Mucosa of descending colon (tissue), 3 donors: ENCODE results near the gene BTBD16. TPM values are rescaled to one million over a fixed set of nuclear protein-coding genes. Genes with fewer than 3 reads are reported as not detected.
A peak's percentile ranks its signal among the peaks of the same experiment; 100 is the strongest.

ENCODE experiments used
- ATAC-seq: fragments of 200-7000 bp; cut with Tn5 transposase; one replicate; pipeline ENCODE4 v1.9.1; 2020; ENCODE audit warnings: mild to moderate bottlenecking, moderate library complexity
- DNase-seq, 3 donors: peaks; one replicate each; pipeline ENCODE4 v3.0.0-alpha.2; 2020
- H3K36me3 ChIP-seq: fragments of 200-600 bp; one replicate; pipeline ENCODE4 v1.8.0; 2021; ENCODE audit warnings: low read depth, mild to moderate bottlenecking
- H3K4me1 ChIP-seq: fragments of 200-600 bp; one replicate; pipeline ENCODE4 v1.8.0; 2021; ENCODE audit warnings: low read depth, mild to moderate bottlenecking
- H3K4me3 ChIP-seq: fragments of 200-600 bp; one replicate; pipeline ENCODE4 v1.8.0; 2021; ENCODE audit warnings: mild to moderate bottlenecking
- H3K9me3 ChIP-seq: fragments of 200-600 bp; one replicate; pipeline ENCODE4 v1.8.0; 2021; ENCODE audit warnings: mild to moderate bottlenecking
- intact Hi-C, 2 donors: fragments of 100-400 bp; cut with DNase I in 1 of 2; cut with micrococcal nuclease in 1 of 2; formaldehyde crosslinking; loops; one replicate each; pipeline versions ENCODE4 v1.11.0 to v1.11.1; 2022; cut with DNase I, micrococcal nuclease
- total RNA-seq, 3 donors: library from RNA; stranded (reverse); fragmentation: NEBNext Ultra II Directional in 2 of 3; extraction: Animal tissue kit (Norgen Biotek cat#: 25700) in 2 of 3; gene quantifications; one replicate each; pipeline versions ENCODE4 v1.2.1 to v1.2.4, GENCODE V29; 2021 to 2023
- TF ChIP-seq, protein P1 (sequence below): fragments of 200-600 bp; IDR thresholded peaks from one replicate; pipeline ENCODE4 v1.8.0; 2022; ENCODE audit warnings: antibody characterized with exemption, mild to moderate bottlenecking
- donor health status: DM: no; HTN: no; CAD: no; lungs with moderate emphysema.
- donor health status: DM: no; HTN: no; CAD: no.
- donor health status: DM: no; HTN: yes; CAD: no.

BTBD16 gene
- total RNA-seq, 3 donors from 2014 or later: 0.16 to 0.60 (median 0.26) TPM

DNA sequence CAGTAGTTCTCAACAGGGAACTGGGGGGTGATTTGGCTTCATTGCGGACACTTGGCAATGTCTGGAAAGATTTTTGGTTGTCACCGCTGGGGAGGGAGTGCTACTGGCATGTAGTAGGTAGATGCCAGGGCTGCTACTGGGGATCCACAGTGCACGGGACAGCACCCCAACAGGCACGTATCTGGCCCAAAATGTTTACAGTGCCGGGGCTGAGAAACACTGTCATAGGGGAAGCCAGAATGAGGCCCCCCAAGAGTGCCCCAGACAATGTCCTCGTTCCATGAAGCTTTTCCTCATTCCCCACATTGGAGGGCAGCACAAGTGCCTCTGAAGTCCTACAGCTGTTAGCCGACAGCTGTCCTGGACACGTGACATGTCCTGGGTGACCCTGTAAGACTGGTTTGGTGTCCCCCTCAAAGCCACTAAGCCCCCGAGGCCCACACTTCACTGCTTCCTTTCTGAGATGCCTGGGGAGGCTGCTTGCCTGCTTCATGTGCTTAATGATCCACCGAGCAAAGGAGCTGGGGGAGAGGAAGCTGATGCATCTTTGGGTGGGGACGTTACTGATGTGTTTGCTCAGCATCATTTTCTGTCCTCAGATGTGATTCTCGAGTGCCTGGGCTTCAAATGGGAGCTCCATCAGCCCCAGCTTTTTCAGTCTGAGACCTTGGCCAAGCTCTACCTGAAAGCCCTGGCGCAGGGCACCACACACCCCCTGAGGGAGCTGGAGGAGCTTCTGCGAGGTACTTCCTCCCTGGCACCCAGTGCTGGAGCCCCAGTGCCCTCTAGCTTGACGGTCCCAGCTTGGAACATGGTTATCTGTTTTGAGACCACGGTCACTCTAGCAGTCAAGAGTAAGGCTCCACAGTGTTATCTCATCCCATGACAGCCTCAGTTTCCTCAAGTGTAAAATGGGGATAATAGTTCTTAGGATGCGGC is 14.7 kb downstream of the BTBD16 start:
- H3K4me3 ChIP-seq: no peak overlapping the region
- ATAC-seq (no peak), DNase-seq (no peak)
- TF ChIP-seq, protein P1, sequence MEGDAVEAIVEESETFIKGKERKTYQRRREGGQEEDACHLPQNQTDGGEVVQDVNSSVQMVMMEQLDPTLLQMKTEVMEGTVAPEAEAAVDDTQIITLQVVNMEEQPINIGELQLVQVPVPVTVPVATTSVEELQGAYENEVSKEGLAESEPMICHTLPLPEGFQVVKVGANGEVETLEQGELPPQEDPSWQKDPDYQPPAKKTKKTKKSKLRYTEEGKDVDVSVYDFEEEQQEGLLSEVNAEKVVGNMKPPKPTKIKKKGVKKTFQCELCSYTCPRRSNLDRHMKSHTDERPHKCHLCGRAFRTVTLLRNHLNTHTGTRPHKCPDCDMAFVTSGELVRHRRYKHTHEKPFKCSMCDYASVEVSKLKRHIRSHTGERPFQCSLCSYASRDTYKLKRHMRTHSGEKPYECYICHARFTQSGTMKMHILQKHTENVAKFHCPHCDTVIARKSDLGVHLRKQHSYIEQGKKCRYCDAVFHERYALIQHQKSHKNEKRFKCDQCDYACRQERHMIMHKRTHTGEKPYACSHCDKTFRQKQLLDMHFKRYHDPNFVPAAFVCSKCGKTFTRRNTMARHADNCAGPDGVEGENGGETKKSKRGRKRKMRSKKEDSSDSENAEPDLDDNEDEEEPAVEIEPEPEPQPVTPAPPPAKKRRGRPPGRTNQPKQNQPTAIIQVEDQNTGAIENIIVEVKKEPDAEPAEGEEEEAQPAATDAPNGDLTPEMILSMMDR: no peak
- intact Hi-C loops: no loop called here
- no peaks in the 10 kb centered on the region for H3K9me3 ChIP-seq
- no peaks in the 10 kb centered on the region for H3K4me1 ChIP-seq
- no peaks in the 10 kb centered on the region for H3K36me3 ChIP-seq

DNA sequence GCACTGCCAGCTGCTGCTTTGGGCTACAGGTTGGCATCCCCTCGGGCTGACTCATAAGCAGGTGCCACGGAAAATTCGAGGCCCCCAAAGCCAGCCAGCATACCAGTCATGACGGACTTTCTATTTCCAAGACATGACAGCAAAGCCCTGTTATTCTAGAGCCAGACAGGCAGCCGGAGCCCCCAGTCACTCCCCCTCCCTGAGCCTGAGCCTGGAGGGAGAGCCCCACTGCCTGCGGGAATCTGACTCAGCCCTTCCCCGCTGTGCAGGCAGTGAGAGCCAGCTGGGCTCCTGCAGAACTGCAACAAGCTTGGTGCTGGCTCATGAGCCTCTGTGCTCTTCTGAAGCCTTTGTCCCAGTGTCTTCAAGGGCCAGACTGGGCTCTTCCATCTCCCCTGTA is 15.8 kb downstream of the BTBD16 start:
- ATAC-seq (peak; percentile 57), DNase-seq (no peak)
- Histone ChIP-seq H3K4me1 (no peaks in the 10 kb centered on the region), H3K4me3 (no peak overlapping the region), H3K36me3 (no peaks in the 10 kb centered on the region), H3K9me3 (no peaks in the 10 kb centered on the region)
- TF ChIP-seq, protein P1: no peak
- intact Hi-C loops: no loop called here

DNA sequence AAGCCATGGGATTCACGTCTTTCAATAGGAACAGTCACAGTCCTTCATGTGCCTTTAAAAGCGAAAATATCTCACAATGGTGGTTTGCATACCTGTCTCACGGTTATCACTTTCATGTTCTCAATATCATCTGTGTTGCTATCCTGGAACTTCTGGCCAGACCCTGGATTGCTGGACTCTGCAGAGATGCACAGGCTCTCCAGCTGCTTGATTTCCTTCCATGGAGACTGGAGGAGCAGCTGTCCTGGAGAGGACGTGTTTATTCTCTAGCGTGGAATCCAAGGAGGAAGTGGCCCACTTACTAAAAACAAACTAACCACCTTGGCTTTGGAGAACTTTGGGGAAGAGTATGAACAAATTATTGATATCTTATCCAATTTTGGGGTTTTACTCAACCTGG is 16.5 kb downstream of the BTBD16 start:
- H3K36me3 ChIP-seq: no peaks in the 10 kb centered on the region
- TF ChIP-seq, protein P1: no peak
- no peaks in the 10 kb centered on the region for H3K9me3 ChIP-seq
- no peak for ATAC-seq
- no peaks in the 10 kb centered on the region for H3K4me1 ChIP-seq
- DNase-seq: no peak
- intact Hi-C loops: no loop called here
- H3K4me3 ChIP-seq: no peak overlapping the region

DNA sequence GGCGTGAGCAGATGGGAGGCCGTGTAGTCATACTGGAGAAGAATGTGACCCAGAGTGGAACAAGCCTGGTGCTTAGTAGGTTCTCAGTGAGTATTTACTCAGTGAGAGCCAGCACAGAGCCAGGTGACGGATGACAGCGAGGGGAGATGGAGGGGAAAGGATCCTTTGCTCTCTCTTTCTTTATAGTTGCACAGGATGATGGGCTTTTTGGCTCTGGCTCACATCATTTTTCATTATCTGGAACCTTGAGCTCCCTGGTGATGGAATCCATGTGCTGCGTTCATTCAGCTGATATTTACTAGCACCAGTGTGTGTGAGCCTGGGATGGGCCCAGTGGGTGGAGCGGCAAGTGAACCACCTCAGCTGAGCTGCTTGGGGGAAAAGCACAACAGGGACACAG is 17.2 kb downstream of the BTBD16 start:
- no peak for DNase-seq
- H3K9me3 ChIP-seq: no peaks in the 10 kb centered on the region
- intact Hi-C loops: no loop called here
- H3K4me3 ChIP-seq: no peak overlapping the region
- H3K36me3 ChIP-seq: no peaks in the 10 kb centered on the region
- H3K4me1 ChIP-seq: no peaks in the 10 kb centered on the region
- TF ChIP-seq, protein P1: no peak
- ATAC-seq: no peak

DNA sequence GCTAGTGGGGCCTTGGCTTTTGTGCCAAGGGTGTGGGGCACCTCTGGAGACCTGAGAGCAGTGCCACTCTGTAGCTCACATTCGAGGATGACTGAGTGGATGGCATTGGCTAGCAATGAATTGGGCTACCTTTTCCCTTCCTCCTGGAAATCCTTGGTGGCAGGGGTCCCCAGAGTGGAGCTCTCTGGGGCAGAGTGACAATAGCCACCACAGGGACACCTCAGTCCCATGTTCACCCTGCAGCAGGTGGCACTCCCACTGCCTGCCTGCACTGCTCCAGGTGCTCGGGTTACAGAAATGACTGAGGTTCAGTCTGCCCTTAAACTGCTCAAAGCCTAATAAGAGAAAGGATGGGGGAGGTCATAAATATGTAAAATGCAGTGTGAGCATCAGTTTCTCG is 17.8 kb downstream of the BTBD16 start:
- TF ChIP-seq, protein P1: no peak
- intact Hi-C loops: no loop called here
- H3K4me1 ChIP-seq: peaks cover 2% of the 10 kb centered on the region
- no peaks in the 10 kb centered on the region for H3K36me3 ChIP-seq
- H3K9me3 ChIP-seq: no peaks in the 10 kb centered on the region
- no peak overlapping the region for H3K4me3 ChIP-seq
- DNase-seq (no peak), ATAC-seq (no peak)
